K562 (cell line): ENCODE data around the gene CRLF1. TPM values are rescaled to one million over a fixed set of nuclear protein-coding genes. Genes with fewer than 3 reads are reported as not detected.
A peak's percentile ranks its signal among the peaks of the same experiment; 100 is the strongest.

Experiments
- BDP1 ChIP-seq: IDR thresholded peaks from 3 replicates; pipeline ENCODE4 v1.6.1; 2011; ENCODE audit not compliant: insufficient read length, insufficient read depth
- CBFA2T2 ChIP-seq: fragments of 450-650 bp; conservative IDR thresholded peaks from 2 replicates; pipeline ENCODE4 v1.6.1; 2017; ENCODE audit warnings: mild to moderate bottlenecking
- CSDE1 ChIP-seq, 2 experiments: fragments of 450-650 bp; IDR thresholded peaks; 2 replicates each; pipeline ENCODE4 v1.6.1; 2016; ENCODE audit warnings: mild to moderate bottlenecking in 1 of 2
- FUS ChIP-seq: fragments of 200-400 bp; formaldehyde crosslinking; optimal IDR thresholded peaks from 2 replicates; pipeline ENCODE3; 2017; ENCODE audit warnings: low read depth, low read length
- HDAC1 ChIP-seq, 2 experiments: fragments of 450-650 bp; IDR thresholded peaks; 2 replicates each; pipeline ENCODE4 v1.6.1; 2016 to 2017; ENCODE audit warnings: inconsistent platforms in 1 of 2, mild to moderate bottlenecking in 1 of 2, moderate library complexity in 1 of 2
- HOXB6 ChIP-seq: fragments of 250-450 bp; sonication (Bioruptor Pico); IDR thresholded peaks from 2 replicates; pipeline ENCODE4 v1.5.1; 2022; ENCODE audit warnings: mild to moderate bottlenecking, borderline replicate concordance
- NCOA1 ChIP-seq: fragments of 450-650 bp; IDR thresholded peaks from 2 replicates; pipeline ENCODE4 v1.6.1; 2016; ENCODE audit warnings: low read depth
- RBM25 ChIP-seq: fragments of 200-400 bp; formaldehyde crosslinking; IDR thresholded peaks from 2 replicates; pipeline ENCODE4 v1.6.1; 2018; ENCODE audit warnings: low read length, low read depth, moderate library complexity; ENCODE audit not compliant: severe bottlenecking
- SIN3A ChIP-seq, 2 experiments: fragments of 150-350 bp in 1 of 2; IDR thresholded peaks; 2 replicates each; pipeline ENCODE4 v1.6.1; 2011 to 2016; ENCODE audit warnings: borderline replicate concordance in 2 of 2, low read depth in 2 of 2, low read length in 2 of 2, mild to moderate bottlenecking in 2 of 2, moderate library complexity in 2 of 2; ENCODE audit not compliant: control insufficient read depth in 1 of 2
- SPI1 ChIP-seq: IDR thresholded peaks from 2 replicates; pipeline ENCODE4 v1.6.1; 2011; ENCODE audit warnings: low read depth, low read length, control low read depth, borderline replicate concordance
- ZNF445 ChIP-seq: fragments of 250-450 bp; sonication (Bioruptor Pico); IDR thresholded peaks from 2 replicates; pipeline ENCODE4 v1.4.0; 2020; ENCODE audit warnings: low read depth, mild to moderate bottlenecking, moderate library complexity
- ZNF583 ChIP-seq: fragments of 250-450 bp; sonication (Bioruptor Pico); IDR thresholded peaks from 2 replicates; pipeline ENCODE4 v1.4.0; 2020
- polyA plus RNA-seq, 8 experiments: library from polyadenylated mRNA; depleted of rRNA in 4 of 8; stranded (reverse) in 5 of 8; unstranded in 3 of 8; fragments of >200 nt; fragmentation: Nextera tagmentation in 2 of 8; fragmentation: Illumina TruSeq in 1 of 8; extraction: Ambion mirVana in 2 of 8; extraction: Trizol in 1 of 8; gene quantifications; 2 replicates each; pipeline versions ENCODE4 v1.2.1 to v1.2.3, GENCODE V29; 2011 to 2014; ENCODE audit warnings: inconsistent platforms in 1 of 8, missing spikeins in 1 of 8
- total RNA-seq, 7 experiments: library from RNA; depleted of rRNA in 6 of 7; stranded (reverse); fragments of >200 nt in 6 of 7; fragmentation: Illumina TruSeq in 2 of 7; extraction: Trizol in 2 of 7; gene quantifications; 2 replicates each; pipeline versions ENCODE4 v1.2.1 to v1.2.3, GENCODE V29; 2011 to 2021; ENCODE audit warnings: low replicate concordance in 1 of 7
- TF ChIP-seq, protein P1 (sequence below): fragments of 450-650 bp; IDR thresholded peaks from 2 replicates; pipeline ENCODE4 v1.6.1; 2014; ENCODE audit warnings: low read depth, mild to moderate bottlenecking, moderate library complexity, borderline replicate concordance
- TF ChIP-seq, protein P2 (sequence below): IDR thresholded peaks from 2 replicates; pipeline ENCODE4 v1.6.1; 2012; ENCODE audit warnings: low read depth, low read length, improper control_type of control experiment, borderline replicate concordance
- TF ChIP-seq, protein P3 (sequence below), 2 experiments: fragments of 450-650 bp; IDR thresholded peaks; 2 replicates each; pipeline ENCODE4 v1.6.1; 2018; ENCODE audit warnings: mild to moderate bottlenecking in 2 of 2, low read depth in 1 of 2; ENCODE audit not compliant: partially characterized antibody in 2 of 2
- TF ChIP-seq, protein P4 (sequence below): sonication (generic); formaldehyde crosslinking; IDR thresholded peaks from 2 replicates; pipeline ENCODE4 v1.8.0; 2022; ENCODE audit warnings: mild to moderate bottlenecking, missing genetic modification reagents, borderline replicate concordance

CRLF1 gene
- total and polyA plus RNA-seq, 9 of the 15 experiments (the other 6 are each of a cell fraction or from before 2014, with no cell fraction given): 0.85 to 3.6 (median 1.7) TPM

DNA sequence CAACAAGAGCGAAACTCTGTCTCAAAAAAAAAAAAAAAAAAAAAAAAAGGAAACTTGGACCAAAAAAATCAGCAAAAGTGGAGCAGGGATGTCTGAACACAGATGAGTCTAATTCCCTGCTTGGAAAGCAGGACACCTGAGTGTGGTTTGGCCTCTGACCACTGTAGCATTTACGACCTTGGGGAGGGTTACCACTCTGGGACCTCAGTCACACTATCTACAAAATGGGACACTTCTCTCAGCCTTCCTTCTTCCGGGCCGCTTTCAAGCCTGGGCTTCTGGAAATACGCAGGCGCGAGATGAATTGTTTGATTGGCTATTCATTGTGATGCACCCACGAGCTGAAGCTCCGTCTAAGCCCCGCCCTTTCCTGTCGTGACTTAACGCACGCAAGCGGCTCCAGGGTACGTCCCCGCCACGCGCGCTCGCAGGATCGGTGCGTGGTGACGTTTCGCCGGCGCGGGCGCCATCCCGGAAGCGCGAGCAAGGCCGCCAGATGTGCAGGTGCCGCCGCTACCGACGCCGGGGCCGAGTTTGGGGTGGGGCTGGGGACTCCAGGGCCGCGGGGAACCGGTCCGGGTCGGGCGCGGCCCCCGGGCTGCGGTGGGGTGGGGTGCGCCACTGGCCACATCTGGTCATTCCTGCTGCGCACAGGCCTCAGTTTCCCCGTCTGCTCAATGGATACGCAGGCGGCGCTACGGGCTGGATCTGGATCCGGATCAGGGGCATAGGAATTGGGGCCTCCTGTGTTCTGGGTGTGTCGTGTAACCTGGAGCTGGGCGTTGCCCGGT lies 49.0 kb downstream of the CRLF1 start, which contains the start of gene KXD1 (continued):
- 0 out of 2 replicates have a peak, but pooled peaks have one; percentile 24 for TF ChIP-seq NCOA1
- TF ChIP-seq, protein P1, sequence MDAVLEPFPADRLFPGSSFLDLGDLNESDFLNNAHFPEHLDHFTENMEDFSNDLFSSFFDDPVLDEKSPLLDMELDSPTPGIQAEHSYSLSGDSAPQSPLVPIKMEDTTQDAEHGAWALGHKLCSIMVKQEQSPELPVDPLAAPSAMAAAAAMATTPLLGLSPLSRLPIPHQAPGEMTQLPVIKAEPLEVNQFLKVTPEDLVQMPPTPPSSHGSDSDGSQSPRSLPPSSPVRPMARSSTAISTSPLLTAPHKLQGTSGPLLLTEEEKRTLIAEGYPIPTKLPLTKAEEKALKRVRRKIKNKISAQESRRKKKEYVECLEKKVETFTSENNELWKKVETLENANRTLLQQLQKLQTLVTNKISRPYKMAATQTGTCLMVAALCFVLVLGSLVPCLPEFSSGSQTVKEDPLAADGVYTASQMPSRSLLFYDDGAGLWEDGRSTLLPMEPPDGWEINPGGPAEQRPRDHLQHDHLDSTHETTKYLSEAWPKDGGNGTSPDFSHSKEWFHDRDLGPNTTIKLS: peak; percentile 51; the same call in 1 of the 2 replicates
- TF ChIP-seq, protein P2, sequence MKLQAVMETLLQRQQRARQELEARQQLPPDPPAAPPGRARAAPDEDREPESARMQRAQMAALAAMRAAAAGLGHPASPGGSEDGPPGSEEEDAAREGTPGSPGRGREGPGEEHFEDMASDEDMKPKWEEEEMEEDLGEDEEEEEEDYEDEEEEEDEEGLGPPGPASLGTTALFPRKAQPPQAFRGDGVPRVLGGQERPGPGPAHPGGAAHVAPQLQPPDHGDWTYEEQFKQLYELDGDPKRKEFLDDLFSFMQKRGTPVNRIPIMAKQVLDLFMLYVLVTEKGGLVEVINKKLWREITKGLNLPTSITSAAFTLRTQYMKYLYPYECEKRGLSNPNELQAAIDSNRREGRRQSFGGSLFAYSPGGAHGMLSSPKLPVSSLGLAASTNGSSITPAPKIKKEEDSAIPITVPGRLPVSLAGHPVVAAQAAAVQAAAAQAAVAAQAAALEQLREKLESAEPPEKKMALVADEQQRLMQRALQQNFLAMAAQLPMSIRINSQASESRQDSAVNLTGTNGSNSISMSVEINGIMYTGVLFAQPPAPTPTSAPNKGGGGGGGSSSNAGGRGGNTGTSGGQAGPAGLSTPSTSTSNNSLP: no peak
- no peak for TF ChIP-seq BDP1
- TF ChIP-seq HOXB6 (CRISPR knock-in tag): no peak
- TF ChIP-seq, protein P3, sequence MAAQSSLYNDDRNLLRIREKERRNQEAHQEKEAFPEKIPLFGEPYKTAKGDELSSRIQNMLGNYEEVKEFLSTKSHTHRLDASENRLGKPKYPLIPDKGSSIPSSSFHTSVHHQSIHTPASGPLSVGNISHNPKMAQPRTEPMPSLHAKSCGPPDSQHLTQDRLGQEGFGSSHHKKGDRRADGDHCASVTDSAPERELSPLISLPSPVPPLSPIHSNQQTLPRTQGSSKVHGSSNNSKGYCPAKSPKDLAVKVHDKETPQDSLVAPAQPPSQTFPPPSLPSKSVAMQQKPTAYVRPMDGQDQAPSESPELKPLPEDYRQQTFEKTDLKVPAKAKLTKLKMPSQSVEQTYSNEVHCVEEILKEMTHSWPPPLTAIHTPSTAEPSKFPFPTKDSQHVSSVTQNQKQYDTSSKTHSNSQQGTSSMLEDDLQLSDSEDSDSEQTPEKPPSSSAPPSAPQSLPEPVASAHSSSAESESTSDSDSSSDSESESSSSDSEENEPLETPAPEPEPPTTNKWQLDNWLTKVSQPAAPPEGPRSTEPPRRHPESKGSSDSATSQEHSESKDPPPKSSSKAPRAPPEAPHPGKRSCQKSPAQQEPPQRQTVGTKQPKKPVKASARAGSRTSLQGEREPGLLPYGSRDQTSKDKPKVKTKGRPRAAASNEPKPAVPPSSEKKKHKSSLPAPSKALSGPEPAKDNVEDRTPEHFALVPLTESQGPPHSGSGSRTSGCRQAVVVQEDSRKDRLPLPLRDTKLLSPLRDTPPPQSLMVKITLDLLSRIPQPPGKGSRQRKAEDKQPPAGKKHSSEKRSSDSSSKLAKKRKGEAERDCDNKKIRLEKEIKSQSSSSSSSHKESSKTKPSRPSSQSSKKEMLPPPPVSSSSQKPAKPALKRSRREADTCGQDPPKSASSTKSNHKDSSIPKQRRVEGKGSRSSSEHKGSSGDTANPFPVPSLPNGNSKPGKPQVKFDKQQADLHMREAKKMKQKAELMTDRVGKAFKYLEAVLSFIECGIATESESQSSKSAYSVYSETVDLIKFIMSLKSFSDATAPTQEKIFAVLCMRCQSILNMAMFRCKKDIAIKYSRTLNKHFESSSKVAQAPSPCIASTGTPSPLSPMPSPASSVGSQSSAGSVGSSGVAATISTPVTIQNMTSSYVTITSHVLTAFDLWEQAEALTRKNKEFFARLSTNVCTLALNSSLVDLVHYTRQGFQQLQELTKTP (IDR thresholded peaks at IDR 0.05; ENCODE audit: low read depth in 1 of 2, partially characterized antibody in 2 of 2): peak in 1 of 2 experiments; percentile 37
- TF ChIP-seq ZNF583: no peak
- peak; percentile 64 for TF ChIP-seq SPI1
- peak; percentile 74 to 97; a peak in 2 of 4 replicates for TF ChIP-seq HDAC1 (IDR thresholded peaks at IDR 0.05)
- peak; percentile 63 to 89; a peak in 2 of 4 replicates for TF ChIP-seq SIN3A (IDR thresholded peaks at IDR 0.05; ENCODE audit: borderline replicate concordance in 2 of 2, control insufficient read depth in 1 of 2, low read depth in 2 of 2, low read length in 2 of 2)
- no peak for TF ChIP-seq FUS
- no peak for TF ChIP-seq CSDE1 (IDR thresholded peaks at IDR 0.05)
- no peak for TF ChIP-seq CBFA2T2
- TF ChIP-seq, protein P4, sequence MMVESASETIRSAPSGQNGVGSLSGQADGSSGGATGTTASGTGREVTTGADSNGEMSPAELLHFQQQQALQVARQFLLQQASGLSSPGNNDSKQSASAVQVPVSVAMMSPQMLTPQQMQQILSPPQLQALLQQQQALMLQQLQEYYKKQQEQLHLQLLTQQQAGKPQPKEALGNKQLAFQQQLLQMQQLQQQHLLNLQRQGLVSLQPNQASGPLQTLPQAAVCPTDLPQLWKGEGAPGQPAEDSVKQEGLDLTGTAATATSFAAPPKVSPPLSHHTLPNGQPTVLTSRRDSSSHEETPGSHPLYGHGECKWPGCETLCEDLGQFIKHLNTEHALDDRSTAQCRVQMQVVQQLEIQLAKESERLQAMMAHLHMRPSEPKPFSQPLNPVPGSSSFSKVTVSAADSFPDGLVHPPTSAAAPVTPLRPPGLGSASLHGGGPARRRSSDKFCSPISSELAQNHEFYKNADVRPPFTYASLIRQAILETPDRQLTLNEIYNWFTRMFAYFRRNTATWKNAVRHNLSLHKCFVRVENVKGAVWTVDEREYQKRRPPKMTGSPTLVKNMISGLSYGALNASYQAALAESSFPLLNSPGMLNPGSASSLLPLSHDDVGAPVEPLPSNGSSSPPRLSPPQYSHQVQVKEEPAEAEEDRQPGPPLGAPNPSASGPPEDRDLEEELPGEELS: 0 out of 2 replicates have a peak, but pooled peaks have one; percentile 17
- TF ChIP-seq RBM25: peak; percentile 98
- TF ChIP-seq ZNF445 (CRISPR knock-in tag): no peak
